NCI-H446 (cell line): ENCODE results near the gene IFNL2.

Source experiments
- DNase-seq, 2 experiments: peaks; one replicate each; lab custom pipeline; 2025; lab: John Stamatoyannopoulos, UW

IFNL2 gene

DNA sequence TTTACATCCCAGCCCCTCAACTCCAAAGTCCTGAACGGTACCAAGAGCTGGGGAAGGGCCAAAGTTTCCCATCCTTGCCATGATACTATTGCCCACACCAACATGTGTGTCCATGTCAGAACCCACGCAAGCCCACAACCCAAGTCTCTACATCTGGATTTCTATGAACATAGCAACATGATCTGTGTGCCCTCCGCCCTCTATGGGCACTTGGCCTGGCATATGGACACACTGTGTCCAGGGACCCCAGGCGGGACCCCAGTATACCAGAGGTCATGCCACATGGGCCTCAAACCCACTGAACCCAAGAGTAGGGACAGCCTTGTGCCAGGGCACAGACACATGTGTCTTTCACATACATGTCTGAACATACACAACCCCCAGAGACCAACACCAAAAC lies 50.5 kb downstream of the IFNL2 start:
- DNase-seq = no peak

GRCh38 chr19:39319098-39319891 lies 51.1 kb downstream of the IFNL2 start:
- DNase-seq = no peak
